KMS-11 (cell line): ENCODE measurements around the gene MORN1.

Experiments
- H2AFZ ChIP-seq: fragments of 200-600 bp; sonication (generic); 2 replicates; pipeline ENCODE4 v1.6.1; 2016; ENCODE audit warnings: antibody characterized with exemption, mixed run types, low read depth
- H3K27ac ChIP-seq: fragments of 200-600 bp; sonication (generic); 2 replicates; pipeline ENCODE4 v1.6.1; 2016; ENCODE audit warnings: mild to moderate bottlenecking, mixed run types
- H3K27me3 ChIP-seq: fragments of 200-600 bp; sonication (generic); 2 replicates; pipeline ENCODE4 v1.6.1; 2017; ENCODE audit warnings: mild to moderate bottlenecking, low read depth, mixed run types, moderate library complexity; ENCODE audit not compliant: insufficient read depth
- H3K36me3 ChIP-seq: fragments of 200-600 bp; sonication (generic); 2 replicates; pipeline ENCODE4 v1.6.1; 2017; ENCODE audit warnings: mild to moderate bottlenecking, mixed run types; ENCODE audit not compliant: insufficient read depth
- H3K4me1 ChIP-seq: fragments of 200-600 bp; sonication (generic); 2 replicates; pipeline ENCODE4 v1.6.1; 2016; ENCODE audit warnings: mild to moderate bottlenecking, low read depth, mixed run types; ENCODE audit not compliant: poor library complexity, severe bottlenecking
- H3K4me2 ChIP-seq: fragments of 200-600 bp; sonication (generic); 2 replicates; pipeline ENCODE4 v1.7.0; 2016; ENCODE audit warnings: mild to moderate bottlenecking, mixed run types
- H3K4me3 ChIP-seq: fragments of 200-600 bp; sonication (generic); IDR thresholded peaks from 2 replicates; pipeline ENCODE4 v1.6.1; 2017; ENCODE audit warnings: low read depth, low read length, mixed read lengths; ENCODE audit not compliant: insufficient read depth
- H3K79me2 ChIP-seq: fragments of 200-600 bp; sonication (generic); 2 replicates; pipeline ENCODE4 v1.6.1; 2016; ENCODE audit warnings: low read depth, mixed run types; ENCODE audit not compliant: insufficient read depth
- H3K9ac ChIP-seq: fragments of 200-600 bp; sonication (generic); 2 replicates; pipeline ENCODE4 v1.6.1; 2016; ENCODE audit warnings: mild to moderate bottlenecking, mixed run types
- H4K20me1 ChIP-seq: fragments of 200-600 bp; sonication (generic); 2 replicates; pipeline ENCODE4 v1.6.1; 2016; ENCODE audit warnings: mild to moderate bottlenecking, mixed run types; ENCODE audit not compliant: insufficient read depth
- TF ChIP-seq, protein P1 (sequence below): fragments of 200-600 bp; sonication (generic); conservative IDR thresholded peaks from 2 replicates; pipeline ENCODE4 v1.6.1; 2017; ENCODE audit warnings: low read depth, mild to moderate bottlenecking, antibody characterized with exemption, low read length, moderate library complexity, mixed read lengths

Gene MORN1

GRCh38 chr1:2431103-2431502 lies 39.7 kb upstream of the MORN1 start:
- Histone ChIP-seq H4K20me1 (no peaks in the 10 kb centered on the region), H3K4me1 (no peaks in the 10 kb centered on the region), H3K79me2 (no peaks in the 10 kb centered on the region), H3K36me3 (no peaks in the 10 kb centered on the region), H3K9ac (no peak overlapping the region), H3K27ac (no peak overlapping the region), H3K4me2 (no peak overlapping the region), H3K4me3 (no peak overlapping the region), H3K27me3 (peaks cover 92% of the 10 kb centered on the region), H2AFZ (no peak overlapping the region)
- TF ChIP-seq, protein P1, sequence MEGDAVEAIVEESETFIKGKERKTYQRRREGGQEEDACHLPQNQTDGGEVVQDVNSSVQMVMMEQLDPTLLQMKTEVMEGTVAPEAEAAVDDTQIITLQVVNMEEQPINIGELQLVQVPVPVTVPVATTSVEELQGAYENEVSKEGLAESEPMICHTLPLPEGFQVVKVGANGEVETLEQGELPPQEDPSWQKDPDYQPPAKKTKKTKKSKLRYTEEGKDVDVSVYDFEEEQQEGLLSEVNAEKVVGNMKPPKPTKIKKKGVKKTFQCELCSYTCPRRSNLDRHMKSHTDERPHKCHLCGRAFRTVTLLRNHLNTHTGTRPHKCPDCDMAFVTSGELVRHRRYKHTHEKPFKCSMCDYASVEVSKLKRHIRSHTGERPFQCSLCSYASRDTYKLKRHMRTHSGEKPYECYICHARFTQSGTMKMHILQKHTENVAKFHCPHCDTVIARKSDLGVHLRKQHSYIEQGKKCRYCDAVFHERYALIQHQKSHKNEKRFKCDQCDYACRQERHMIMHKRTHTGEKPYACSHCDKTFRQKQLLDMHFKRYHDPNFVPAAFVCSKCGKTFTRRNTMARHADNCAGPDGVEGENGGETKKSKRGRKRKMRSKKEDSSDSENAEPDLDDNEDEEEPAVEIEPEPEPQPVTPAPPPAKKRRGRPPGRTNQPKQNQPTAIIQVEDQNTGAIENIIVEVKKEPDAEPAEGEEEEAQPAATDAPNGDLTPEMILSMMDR: no peak

GRCh38 chr1:2430592-2430973 lies 39.2 kb upstream of the MORN1 start:
- TF ChIP-seq, protein P1: no peak
- Histone ChIP-seq H3K27ac (no peak overlapping the region), H3K4me2 (no peak overlapping the region), H3K27me3 (peaks cover 96% of the 10 kb centered on the region), H2AFZ (no peak overlapping the region), H3K36me3 (no peaks in the 10 kb centered on the region), H3K4me1 (no peaks in the 10 kb centered on the region), H4K20me1 (no peaks in the 10 kb centered on the region), H3K79me2 (no peaks in the 10 kb centered on the region), H3K4me3 (no peak overlapping the region), H3K9ac (no peak overlapping the region)

GRCh38 chr1:2429780-2430591 lies 38.6 kb upstream of the MORN1 start:
- H3K4me3 ChIP-seq: no peak overlapping the region
- peaks cover 96% of the 10 kb centered on the region for H3K27me3 ChIP-seq
- H3K9ac ChIP-seq: no peak overlapping the region
- no peaks in the 10 kb centered on the region for H3K79me2 ChIP-seq
- no peaks in the 10 kb centered on the region for H4K20me1 ChIP-seq
- H3K36me3 ChIP-seq: no peaks in the 10 kb centered on the region
- TF ChIP-seq, protein P1: peak; percentile 42
- no peaks in the 10 kb centered on the region for H3K4me1 ChIP-seq
- H3K27ac ChIP-seq: no peak overlapping the region
- no peak overlapping the region for H2AFZ ChIP-seq
- H3K4me2 ChIP-seq: no peak overlapping the region

- Histone ChIP-seq H4K20me1 (no peaks in the 10 kb centered on the region), H2AFZ (no peak overlapping the region), H3K4me2 (no peak overlapping the region), H3K79me2 (no peaks in the 10 kb centered on the region), H3K4me3 (no peak overlapping the region), H3K9ac (no peak overlapping the region), H3K4me1 (no peaks in the 10 kb centered on the region), H3K36me3 (no peaks in the 10 kb centered on the region), H3K27ac (no peak overlapping the region), H3K27me3 (peaks cover 94% of the 10 kb centered on the region)
- TF ChIP-seq, protein P1: no peak
Observed at GRCh38 chr1:2428490-2428889, 37.1 kb upstream of the MORN1 start.
